K562 (cell line): Measurements from ENCODE around the gene OSBPL3. TPM values are rescaled to one million over a fixed set of nuclear protein-coding genes. Genes with fewer than 3 reads are reported as not detected.

Experiments used
- ATAC-seq: fragments of 200-7000 bp; cut with Tn5 transposase; 3 replicates; pipeline ENCODE4 v1.9.1; 2020; ENCODE audit warnings: moderate library complexity
- BruUV-seq: library from RNA; stranded (reverse); fragments of 400-500 nt; replicated peaks from 2 replicates; lab custom pipeline; 2021; lab: Mats Ljungman, UMichigan
- CTCF ChIA-PET: fragments of 300-600 bp; formaldehyde crosslinking; extraction: SDS; loops from one replicate; lab custom pipeline; 2021; ENCODE audit warnings: low intra/inter-chr PET ratio; lab: Yijun Ruan, JAX
- POLR2A ChIA-PET: fragments of 300-600, 350-650 bp; sonication (Branson Sonifier 250); formaldehyde crosslinking; extraction: SDS; loops from one replicate; lab custom pipeline; 2021; ENCODE audit warnings: antibody characterized with exemption, inconsistent platforms; lab: Yijun Ruan, JAX
- DNase-seq, 4 experiments: peaks; one replicate each; pipeline versions ENCODE4 v3.0.0 to v3.0.0-alpha.2; 2011 to 2018; ENCODE audit warnings: low spot score in 3 of 4, mixed read lengths in 3 of 4; ENCODE audit errors: extremely low read depth in 1 of 4
- FAIRE-seq: peaks from 2 replicates; lab custom pipeline; 2011; peaks lifted over from hg19 to GRCh38; lab: Jason Lieb, UNC
- H2AFZ ChIP-seq: 2 replicates; pipeline ENCODE4 v1.6.0; 2011; ENCODE audit warnings: low read depth, low read length, control low read depth, inconsistent platforms
- H3K27ac ChIP-seq: fragments of 200-600 bp; 3 replicates; pipeline ENCODE4 v1.8.0; 2011; ENCODE audit warnings: low read depth, mild to moderate bottlenecking, control low read depth, inconsistent platforms, low read length, moderate library complexity, mixed read lengths; ENCODE audit errors: extremely low read depth
- H3K27me3 ChIP-seq, 2 experiments: fragments of 300-600 bp in 1 of 2; 2 replicates in 1 of 2; 3 replicates in 1 of 2; pipeline versions ENCODE4 v1.6.0 to v1.8.0; 2011; ENCODE audit warnings: inconsistent platforms in 2 of 2, low read length in 2 of 2, mild to moderate bottlenecking in 1 of 2, mixed read lengths in 1 of 2, moderate library complexity in 1 of 2; ENCODE audit not compliant: control insufficient read depth in 2 of 2, insufficient read depth in 2 of 2
- H3K36me3 ChIP-seq: fragments of 300-600 bp; 3 replicates; pipeline ENCODE4 v1.8.0; 2011; ENCODE audit warnings: mild to moderate bottlenecking, low read length, inconsistent platforms; ENCODE audit not compliant: control insufficient read depth, insufficient read depth
- H3K4me1 ChIP-seq, 2 experiments: fragments of 200-600 bp in 1 of 2; replicated peaks in 1 of 2; 2 replicates in 1 of 2; 3 replicates in 1 of 2; pipeline versions ENCODE4 v1.5.1 to v1.8.0; 2011; ENCODE audit warnings: inconsistent platforms in 2 of 2, low read length in 2 of 2, mild to moderate bottlenecking in 1 of 2, mixed read lengths in 1 of 2, moderate library complexity in 1 of 2; ENCODE audit not compliant: control insufficient read depth in 2 of 2, insufficient read depth in 2 of 2
- H3K4me2 ChIP-seq: 2 replicates; pipeline ENCODE4 v1.6.1; 2011; ENCODE audit warnings: low read length, control low read depth, inconsistent platforms, mixed read lengths; ENCODE audit not compliant: insufficient read depth
- H3K4me3 ChIP-seq: fragments of 200-600 bp; sonication (generic), shearing (Covaris generic); 2 replicates; pipeline ENCODE4 v1.5.1; 2016; ENCODE audit warnings: control low read depth, inconsistent platforms
- H3K79me2 ChIP-seq: fragments of 200-600 bp; 3 replicates; pipeline ENCODE4 v1.8.0; 2011; ENCODE audit warnings: low read length, inconsistent platforms; ENCODE audit not compliant: control insufficient read depth, insufficient read depth
- H3K9ac ChIP-seq, 2 experiments: 2 replicates each; pipeline versions ENCODE4 v1.6.0 to v1.6.1; 2011; ENCODE audit warnings: low read depth in 2 of 2, low read length in 2 of 2, control low read depth in 1 of 2, inconsistent platforms in 1 of 2, mild to moderate bottlenecking in 1 of 2, mixed read lengths in 1 of 2; ENCODE audit not compliant: insufficient read depth in 1 of 2
- H3K9me1 ChIP-seq: one replicate; pipeline ENCODE4 v1.6.0; 2011; ENCODE audit warnings: inconsistent platforms, mild to moderate bottlenecking, low read length, moderate library complexity; ENCODE audit not compliant: control insufficient read depth, insufficient read depth
- H3K9me3 ChIP-seq: replicated peaks from 2 replicates; pipeline ENCODE4 v1.5.1; 2011; ENCODE audit warnings: low read depth, low read length, inconsistent platforms; ENCODE audit not compliant: control insufficient read depth, insufficient read depth
- H4K20me1 ChIP-seq: replicated peaks from 2 replicates; pipeline ENCODE4 v1.6.1; 2011; ENCODE audit warnings: low read length, inconsistent platforms, mixed read lengths; ENCODE audit not compliant: control insufficient read depth, insufficient read depth
- CEBPG ChIP-seq, 3 experiments: fragments of 200-800 bp in 1 of 3; sonication (Bioruptor generic) in 1 of 3; sonication (generic) in 1 of 3; formaldehyde crosslinking in 1 of 3; IDR thresholded peaks in 2 of 3; conservative IDR thresholded peaks in 1 of 3; 2 replicates each; pipeline versions ENCODE4 v1.6.1 to v1.8.0; 2016 to 2022; ENCODE audit warnings: missing compliant biosample characterization in 2 of 3, missing genetic modification characterization in 2 of 3, mild to moderate bottlenecking in 1 of 3, missing genetic modification reagents in 1 of 3
- FOXO4 ChIP-seq: fragments of 450-650 bp; formaldehyde crosslinking; IDR thresholded peaks from 2 replicates; pipeline ENCODE4 v1.4.0; 2020; ENCODE audit warnings: mild to moderate bottlenecking, moderate library complexity
- WGBS: fragments of 100-300 bp; shearing (Covaris generic); methylation state at CpG from one replicate; pipeline ENCODE4 v1.1.6; 2016; ENCODE audit warnings: low coverage, mixed read lengths; ENCODE audit not compliant: insufficient coverage; ENCODE audit errors: missing lambda C conversion rate; 5-methylcytosine and 5-hydroxymethylcytosine counted together
- in situ Hi-C: fragments of 300-500 bp; cut with MboI; formaldehyde crosslinking; loops from 4 replicates; pipeline ENCODE4 v1.15.0; 2018; ENCODE audit warnings: inconsistent platforms, mixed read lengths
- intact Hi-C: fragments of 100-400 bp; cut with micrococcal nuclease; formaldehyde crosslinking; loops from 2 replicates; pipeline ENCODE4 v1.14.2; 2022
- polyA plus RNA-seq, 8 experiments: library from polyadenylated mRNA; depleted of rRNA in 4 of 8; stranded (reverse) in 5 of 8; unstranded in 3 of 8; fragments of >200 nt; fragmentation: Nextera tagmentation in 2 of 8; fragmentation: Illumina TruSeq in 1 of 8; extraction: Ambion mirVana in 2 of 8; extraction: Trizol in 1 of 8; gene quantifications; 2 replicates each; pipeline versions ENCODE4 v1.2.1 to v1.2.3, GENCODE V29; 2011 to 2014; ENCODE audit warnings: inconsistent platforms in 1 of 8, missing spikeins in 1 of 8
- total RNA-seq, 7 experiments: library from RNA; depleted of rRNA in 6 of 7; stranded (reverse); fragments of >200 nt in 6 of 7; fragmentation: Illumina TruSeq in 2 of 7; extraction: Trizol in 2 of 7; gene quantifications; 2 replicates each; pipeline versions ENCODE4 v1.2.1 to v1.2.3, GENCODE V29; 2011 to 2021; ENCODE audit warnings: low replicate concordance in 1 of 7

The OSBPL3 gene
- total and polyA plus RNA-seq, 9 of the 15 experiments (the other 6 are each of a cell fraction or from before 2014, with no cell fraction given): 4.8 to 37.2 (median 26.5) TPM

GRCh38 chr7:24975172-24975571, 4.8 kb downstream of the OSBPL3 start:
- in situ Hi-C loops: no loop called here

More at GRCh38 chr7:24975172-24975571, 4.8 kb downstream of the OSBPL3 start:
- intact Hi-C loops: loop anchor here (5.0 kb wide), 1 partner anchor 68 kb away; no protein-coding TSS in a partner anchor
- H3K27ac ChIP-seq: no peak overlapping the region
- FAIRE-seq (no peak), DNase-seq (no peak), ATAC-seq (no peak)
- no peak for TF ChIP-seq CEBPG (CRISPR knock-in tag; IDR thresholded peaks at IDR 0.05)
- peak; percentile 52 to 53; a peak in 2 of 4 replicates for TF ChIP-seq CEBPG (tag; conservative IDR thresholded peaks at IDR 0.05 in 1 of 2, IDR thresholded peaks at IDR 0.05 in 1 of 2)
- TF ChIP-seq FOXO4: no peak
- no peak overlapping the region for H3K4me2 ChIP-seq
- H3K9me1 ChIP-seq: no peaks in the 10 kb centered on the region
- H3K4me3 ChIP-seq: no peak overlapping the region
- H3K9me3 ChIP-seq: no peaks in the 10 kb centered on the region
- peaks cover 22% of the 10 kb centered on the region; the same call in 1 of the 2 replicates for H4K20me1 ChIP-seq
- CTCF ChIA-PET: no interaction called here
- no peak overlapping the region for H3K9ac ChIP-seq
- H3K36me3 ChIP-seq: peaks cover 3% of the 10 kb centered on the region; the same call in 1 of the 3 replicates
- peaks cover 28 to 37% of the 10 kb centered on the region in 2 experiments for H3K4me1 ChIP-seq
- peaks cover 97% of the 10 kb centered on the region for H3K79me2 ChIP-seq
- H3K27me3 ChIP-seq: no peaks in the 10 kb centered on the region
- POLR2A ChIA-PET: interaction anchor here (0.6 kb wide), 1 partner anchor 10 kb away, joined by 3 read pairs; no protein-coding TSS in a partner anchor
- 71% methylated on average over 3 of the region's 3 CpGs for WGBS
- H2AFZ ChIP-seq: no peak overlapping the region
- BruUV-seq: no TSS peak
